HEK293 (cell line): ENCODE measurements around the gene LIMK1.

ENCODE experiments used
- ZNF138 ChIP-seq: fragments of 450-650 bp; formaldehyde crosslinking; IDR thresholded peaks from 2 replicates; pipeline ENCODE4 v1.5.1; 2016; ENCODE audit warnings: missing biosample characterization, missing genetic modification characterization, borderline replicate concordance
- TF ChIP-seq, protein P1 (sequence below): fragments of 450-650 bp; formaldehyde crosslinking; IDR thresholded peaks from 2 replicates; pipeline ENCODE4 v1.5.1; 2016; ENCODE audit warnings: missing biosample characterization, missing genetic modification characterization

DNA sequence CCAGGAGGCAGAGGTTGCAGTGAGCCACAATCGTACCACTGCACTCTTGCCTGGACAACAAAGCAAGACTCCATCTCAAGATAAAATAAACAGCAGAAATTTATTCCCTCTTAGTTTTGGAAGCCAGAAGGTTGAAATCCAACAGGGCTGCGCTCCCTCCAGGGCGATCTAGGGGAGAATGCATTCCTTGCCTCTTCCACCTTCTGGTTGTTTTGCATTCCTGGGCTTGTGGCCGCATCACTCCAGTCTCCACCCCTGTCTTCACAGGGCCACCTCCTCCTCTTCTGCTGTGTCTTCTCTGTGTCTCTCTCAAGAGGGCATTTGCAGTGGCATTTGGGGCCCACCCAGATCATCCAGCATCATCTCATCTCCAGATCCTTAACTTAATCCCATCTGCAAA, 36.2 kb downstream of the LIMK1 start:
- TF ChIP-seq, protein P1, sequence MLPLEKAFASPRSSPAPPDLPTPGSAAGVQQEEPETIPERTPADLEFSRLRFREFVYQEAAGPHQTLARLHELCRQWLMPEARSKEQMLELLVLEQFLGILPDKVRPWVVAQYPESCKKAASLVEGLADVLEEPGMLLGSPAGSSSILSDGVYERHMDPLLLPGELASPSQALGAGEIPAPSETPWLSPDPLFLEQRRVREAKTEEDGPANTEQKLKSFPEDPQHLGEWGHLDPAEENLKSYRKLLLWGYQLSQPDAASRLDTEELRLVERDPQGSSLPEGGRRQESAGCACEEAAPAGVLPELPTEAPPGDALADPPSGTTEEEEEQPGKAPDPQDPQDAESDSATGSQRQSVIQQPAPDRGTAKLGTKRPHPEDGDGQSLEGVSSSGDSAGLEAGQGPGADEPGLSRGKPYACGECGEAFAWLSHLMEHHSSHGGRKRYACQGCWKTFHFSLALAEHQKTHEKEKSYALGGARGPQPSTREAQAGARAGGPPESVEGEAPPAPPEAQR (tag by site-specific recombination): no peak
- TF ChIP-seq ZNF138 (tag by site-specific recombination): no peak
